SU-DHL-6 (cell line): ENCODE results near the gene PPP1R3G.
"Not testable (repeated sequence)": the region's sequence is repeated elsewhere in the genome, so short reads cannot be mapped to it uniquely, and the experiment has no call there.

ENCODE experiments used
- H2AFZ ChIP-seq: fragments of 200-600 bp; sonication (generic); 2 replicates; pipeline ENCODE4 v1.6.1; 2014; ENCODE audit warnings: low read depth, mild to moderate bottlenecking, moderate library complexity, mixed read lengths, antibody characterized with exemption, low read length; ENCODE audit not compliant: severe bottlenecking
- H3F3A ChIP-seq: fragments of 200-600 bp; shearing (Covaris generic); 2 replicates; pipeline ENCODE4 v1.6.0; 2016; ENCODE audit warnings: antibody characterized with exemption, mild to moderate bottlenecking; ENCODE audit not compliant: insufficient read depth
- H3K27ac ChIP-seq: fragments of 200-600 bp; sonication (generic); 2 replicates; pipeline ENCODE4 v1.5.1; 2016; ENCODE audit warnings: low read depth, mild to moderate bottlenecking, low read length, moderate library complexity, mixed read lengths
- H3K27me3 ChIP-seq: fragments of 200-600 bp; sonication (generic), shearing (Covaris generic); 2 replicates; pipeline ENCODE4 v1.6.0; 2014; ENCODE audit warnings: mild to moderate bottlenecking, low read length
- H3K36me3 ChIP-seq: fragments of 200-600 bp; sonication (generic); 2 replicates; pipeline ENCODE4 v1.6.1; 2014; ENCODE audit warnings: mild to moderate bottlenecking, low read length, mixed read lengths
- H3K4me2 ChIP-seq: fragments of 300-600, 200-600 bp; shearing (Covaris generic), sonication (generic); 2 replicates; pipeline ENCODE4 v1.6.0; 2014; ENCODE audit warnings: low read length, low read depth, mild to moderate bottlenecking; ENCODE audit not compliant: poor library complexity, severe bottlenecking
- H3K4me3 ChIP-seq: fragments of 200-600 bp; sonication (generic); 2 replicates; pipeline ENCODE4 v1.5.1; 2014; ENCODE audit warnings: antibody characterized with exemption, low read length, mild to moderate bottlenecking, mixed read lengths; ENCODE audit not compliant: insufficient read depth, poor library complexity, severe bottlenecking
- H3K79me2 ChIP-seq: fragments of 200-600 bp; sonication (generic); 2 replicates; pipeline ENCODE4 v1.6.1; 2014; ENCODE audit warnings: mild to moderate bottlenecking, low read length, moderate library complexity; ENCODE audit not compliant: insufficient read depth
- H3K9ac ChIP-seq: fragments of 200-600 bp; sonication (generic); 2 replicates; pipeline ENCODE4 v1.7.0; 2014; ENCODE audit warnings: mild to moderate bottlenecking, low read length
- H3K9me2 ChIP-seq: fragments of 200-600 bp; sonication (generic); replicated peaks from 2 replicates; pipeline ENCODE4 v1.6.1; 2014; ENCODE audit warnings: low read length; ENCODE audit not compliant: insufficient read depth
- H3K9me3 ChIP-seq: fragments of 200-600 bp; sonication (generic); 2 replicates; pipeline ENCODE4 v1.6.1; 2014; ENCODE audit warnings: low read length, mixed read lengths; ENCODE audit not compliant: insufficient read depth
- H4K20me1 ChIP-seq: fragments of 200-600 bp; sonication (generic); 2 replicates; pipeline ENCODE4 v1.6.1; 2014; ENCODE audit warnings: low read depth, mild to moderate bottlenecking, antibody characterized with exemption, low read length, moderate library complexity, mixed read lengths
- EZH2phosphoT487 ChIP-seq: fragments of 200-600 bp; sonication (generic), shearing (Covaris generic); conservative IDR thresholded peaks from 2 replicates; pipeline ENCODE4 v1.6.1; 2018; ENCODE audit warnings: mild to moderate bottlenecking, antibody characterized with exemption, low read length, moderate library complexity, mixed read lengths
- TF ChIP-seq, protein P1 (sequence below): fragments of 200-600 bp; sonication (generic); IDR thresholded peaks from one replicate; pipeline ENCODE4 v1.5.1; 2017; ENCODE audit warnings: antibody characterized with exemption, mild to moderate bottlenecking, low read length, moderate library complexity; ENCODE audit not compliant: insufficient read depth, poor library complexity, severe bottlenecking

PPP1R3G gene

DNA sequence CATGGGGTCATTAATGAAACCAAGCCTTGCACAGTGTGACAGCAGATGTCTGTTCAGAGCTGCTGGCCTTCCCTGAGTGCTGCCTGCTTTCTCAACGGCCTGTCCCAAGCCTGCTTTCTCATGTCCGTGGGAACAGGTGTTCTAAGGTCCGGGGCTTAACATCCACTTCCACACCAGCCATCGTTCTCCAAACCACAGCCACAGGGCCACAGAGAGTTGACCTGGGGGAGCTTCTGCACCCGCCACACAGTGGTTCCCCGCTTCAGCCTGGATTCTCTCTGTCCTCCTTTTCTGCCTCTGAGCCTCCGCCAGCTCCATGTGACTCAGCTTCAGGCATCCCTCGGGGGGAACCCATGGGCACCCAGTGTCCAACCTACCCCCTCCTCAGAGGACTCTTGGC, 26.9 kb upstream of the PPP1R3G start:
- Histone ChIP-seq H3F3A (no peaks in the 10 kb centered on the region), H3K9me2 (no peaks in the 10 kb centered on the region), H3K4me3 (no peak overlapping the region), H2AFZ (no peak overlapping the region), H3K27me3 (no peaks in the 10 kb centered on the region), H3K27ac (no peak overlapping the region), H3K9ac (no peak overlapping the region), H3K79me2 (no peaks in the 10 kb centered on the region), H3K9me3 (no peaks in the 10 kb centered on the region), H3K4me2 (no peak overlapping the region), H4K20me1 (no peaks in the 10 kb centered on the region), H3K36me3 (no peaks in the 10 kb centered on the region)
- TF ChIP-seq, protein P1, sequence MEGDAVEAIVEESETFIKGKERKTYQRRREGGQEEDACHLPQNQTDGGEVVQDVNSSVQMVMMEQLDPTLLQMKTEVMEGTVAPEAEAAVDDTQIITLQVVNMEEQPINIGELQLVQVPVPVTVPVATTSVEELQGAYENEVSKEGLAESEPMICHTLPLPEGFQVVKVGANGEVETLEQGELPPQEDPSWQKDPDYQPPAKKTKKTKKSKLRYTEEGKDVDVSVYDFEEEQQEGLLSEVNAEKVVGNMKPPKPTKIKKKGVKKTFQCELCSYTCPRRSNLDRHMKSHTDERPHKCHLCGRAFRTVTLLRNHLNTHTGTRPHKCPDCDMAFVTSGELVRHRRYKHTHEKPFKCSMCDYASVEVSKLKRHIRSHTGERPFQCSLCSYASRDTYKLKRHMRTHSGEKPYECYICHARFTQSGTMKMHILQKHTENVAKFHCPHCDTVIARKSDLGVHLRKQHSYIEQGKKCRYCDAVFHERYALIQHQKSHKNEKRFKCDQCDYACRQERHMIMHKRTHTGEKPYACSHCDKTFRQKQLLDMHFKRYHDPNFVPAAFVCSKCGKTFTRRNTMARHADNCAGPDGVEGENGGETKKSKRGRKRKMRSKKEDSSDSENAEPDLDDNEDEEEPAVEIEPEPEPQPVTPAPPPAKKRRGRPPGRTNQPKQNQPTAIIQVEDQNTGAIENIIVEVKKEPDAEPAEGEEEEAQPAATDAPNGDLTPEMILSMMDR: no peak
- TF ChIP-seq EZH2phosphoT487: no peak

- no peaks in the 10 kb centered on the region for H3K36me3 ChIP-seq
- no peak overlapping the region for H2AFZ ChIP-seq
- no peaks in the 10 kb centered on the region for H3F3A ChIP-seq
- no peaks in the 10 kb centered on the region for H3K9me2 ChIP-seq
- no peak overlapping the region for H3K27ac ChIP-seq
- H3K4me2 ChIP-seq: no peak overlapping the region
- no peaks in the 10 kb centered on the region for H3K79me2 ChIP-seq
- no peaks in the 10 kb centered on the region for H4K20me1 ChIP-seq
- H3K9ac ChIP-seq: no peak overlapping the region
- H3K9me3 ChIP-seq: no peaks in the 10 kb centered on the region
- H3K27me3 ChIP-seq: no peaks in the 10 kb centered on the region
- no peak for TF ChIP-seq EZH2phosphoT487
- TF ChIP-seq, protein P1: no peak
- H3K4me3 ChIP-seq: no peak overlapping the region
Measured at GRCh38 chr6:5059036-5059896, 25.9 kb upstream of the PPP1R3G start.

GRCh38 chr6:5060439-5060838, 24.7 kb upstream of the PPP1R3G start:
- H3K9me3 ChIP-seq, H3K36me3 ChIP-seq, H2AFZ ChIP-seq, H3F3A ChIP-seq, H4K20me1 ChIP-seq, H3K27ac ChIP-seq, H3K4me3 ChIP-seq, H3K4me2 ChIP-seq, H3K9me2 ChIP-seq, H3K27me3 ChIP-seq, H3K9ac ChIP-seq, H3K79me2 ChIP-seq: not testable (repeated sequence)

GRCh38 chr6:5061152-5061551, 24.0 kb upstream of the PPP1R3G start:
- Histone ChIP-seq H3K27me3 (no peaks in the 10 kb centered on the region), H3K9ac (no peak overlapping the region), H2AFZ (no peak overlapping the region), H3K79me2 (no peaks in the 10 kb centered on the region), H3F3A (no peaks in the 10 kb centered on the region), H3K27ac (no peak overlapping the region), H3K4me2 (no peak overlapping the region), H4K20me1 (no peaks in the 10 kb centered on the region), H3K4me3 (no peak overlapping the region), H3K9me3 (no peaks in the 10 kb centered on the region), H3K36me3 (no peaks in the 10 kb centered on the region), H3K9me2 (no peaks in the 10 kb centered on the region)
- TF ChIP-seq, protein P1: no peak
- TF ChIP-seq EZH2phosphoT487: no peak
